ENCODE results near the gene TROAP. TPM values are rescaled to one million over a fixed set of nuclear protein-coding genes. Genes with fewer than 3 reads are reported as not detected.

The TROAP gene
- total RNA-seq, 1 experiment from 2014 or later = 135 TPM

DNA sequence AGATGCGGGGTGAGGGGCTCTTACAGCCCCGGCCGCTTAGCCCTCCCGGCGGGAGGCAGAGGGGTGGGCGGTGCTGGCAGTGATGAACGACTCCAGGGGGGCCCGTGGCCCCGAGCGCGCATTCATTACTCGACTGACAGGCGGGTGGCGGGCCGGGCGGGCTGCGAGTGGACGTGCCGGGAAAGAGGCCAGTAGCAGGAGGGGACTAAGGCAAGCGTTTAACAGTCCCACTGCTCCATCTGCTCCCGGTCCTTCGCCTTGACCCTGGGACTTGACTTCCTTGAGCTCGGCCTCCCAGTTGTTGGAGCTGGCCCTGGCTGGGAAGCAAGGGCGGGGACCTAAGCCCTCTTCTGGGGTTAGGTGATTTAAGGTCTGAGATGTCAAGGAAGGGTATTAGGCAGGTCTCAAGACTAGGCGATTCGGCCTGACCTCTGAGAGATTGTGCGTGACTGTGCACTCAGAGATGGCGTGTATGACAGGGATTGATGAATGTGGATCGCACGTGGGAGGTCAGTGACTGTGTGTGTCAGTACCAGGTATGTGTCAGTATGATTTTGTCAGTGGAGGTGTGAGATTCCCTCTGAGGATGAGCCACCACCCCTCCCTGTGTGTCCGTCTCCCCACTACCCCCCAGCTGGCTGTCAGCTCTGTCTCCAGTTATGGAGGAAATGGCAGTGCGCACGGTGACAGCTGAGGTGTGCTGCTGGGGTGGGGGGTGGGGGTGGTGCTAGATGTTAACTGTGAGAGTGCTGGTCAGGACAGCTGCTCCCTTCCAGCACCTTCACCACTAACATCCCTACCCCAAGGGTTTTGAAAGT is 20.1 kb downstream of the TROAP start:
- no peak for DNase-seq
- no peak overlapping the region for H3K4me3 ChIP-seq (ENCODE audit: low read depth, low read length)
- H3K27me3 Mint-ChIP-seq (ENCODE audit: insufficient read depth, unreplicated experiment) = no peaks in the 10 kb centered on the region
- no peaks in the 10 kb centered on the region for H3K36me3 ChIP-seq (ENCODE audit: control insufficient read depth, insufficient read depth, low read length)
- TF ChIP-seq, protein P1, sequence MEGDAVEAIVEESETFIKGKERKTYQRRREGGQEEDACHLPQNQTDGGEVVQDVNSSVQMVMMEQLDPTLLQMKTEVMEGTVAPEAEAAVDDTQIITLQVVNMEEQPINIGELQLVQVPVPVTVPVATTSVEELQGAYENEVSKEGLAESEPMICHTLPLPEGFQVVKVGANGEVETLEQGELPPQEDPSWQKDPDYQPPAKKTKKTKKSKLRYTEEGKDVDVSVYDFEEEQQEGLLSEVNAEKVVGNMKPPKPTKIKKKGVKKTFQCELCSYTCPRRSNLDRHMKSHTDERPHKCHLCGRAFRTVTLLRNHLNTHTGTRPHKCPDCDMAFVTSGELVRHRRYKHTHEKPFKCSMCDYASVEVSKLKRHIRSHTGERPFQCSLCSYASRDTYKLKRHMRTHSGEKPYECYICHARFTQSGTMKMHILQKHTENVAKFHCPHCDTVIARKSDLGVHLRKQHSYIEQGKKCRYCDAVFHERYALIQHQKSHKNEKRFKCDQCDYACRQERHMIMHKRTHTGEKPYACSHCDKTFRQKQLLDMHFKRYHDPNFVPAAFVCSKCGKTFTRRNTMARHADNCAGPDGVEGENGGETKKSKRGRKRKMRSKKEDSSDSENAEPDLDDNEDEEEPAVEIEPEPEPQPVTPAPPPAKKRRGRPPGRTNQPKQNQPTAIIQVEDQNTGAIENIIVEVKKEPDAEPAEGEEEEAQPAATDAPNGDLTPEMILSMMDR (IDR thresholded peaks at IDR 0.05; ENCODE audit: insufficient read depth in 1 of 2, low read depth in 1 of 2, low read length in 1 of 2, severe bottlenecking in 1 of 2, unreplicated experiment in 1 of 2) = no peak
- H3K4me3 Mint-ChIP-seq (ENCODE audit: unreplicated experiment) = peak overlapping the region; percentile 38
- ChIA-PET POLR2A (no interaction called here), CTCF (interaction anchor here (2.1 to 2.9 kb wide), 3 partner anchors 11 to 46 kb away, joined by 10 to 36 read pairs (median 16); partner anchors contain the start of gene TROAP)
- no peaks in the 10 kb centered on the region for H3K9me3 Mint-ChIP-seq (ENCODE audit: unreplicated experiment)
- H3K9me3 ChIP-seq = no peaks in the 10 kb centered on the region
- H3K27ac Mint-ChIP-seq (ENCODE audit: unreplicated experiment) = no peak overlapping the region
- BruUV-seq (replicated peaks) = no TSS peak
- intact Hi-C loops (cut with micrococcal nuclease; ENCODE audit: unreplicated experiment) = no loop called here
- H3K27me3 ChIP-seq (replicated peaks; ENCODE audit: control insufficient read depth, insufficient read depth, low read length) = no peaks in the 10 kb centered on the region
- peaks cover 6% of the 10 kb centered on the region for H3K4me1 Mint-ChIP-seq (ENCODE audit: low read depth, unreplicated experiment)
- H3K36me3 Mint-ChIP-seq (ENCODE audit: insufficient read depth, unreplicated experiment) = peaks cover 18% of the 10 kb centered on the region
- H3K4me1 ChIP-seq = peaks cover 4% of the 10 kb centered on the region

DNA sequence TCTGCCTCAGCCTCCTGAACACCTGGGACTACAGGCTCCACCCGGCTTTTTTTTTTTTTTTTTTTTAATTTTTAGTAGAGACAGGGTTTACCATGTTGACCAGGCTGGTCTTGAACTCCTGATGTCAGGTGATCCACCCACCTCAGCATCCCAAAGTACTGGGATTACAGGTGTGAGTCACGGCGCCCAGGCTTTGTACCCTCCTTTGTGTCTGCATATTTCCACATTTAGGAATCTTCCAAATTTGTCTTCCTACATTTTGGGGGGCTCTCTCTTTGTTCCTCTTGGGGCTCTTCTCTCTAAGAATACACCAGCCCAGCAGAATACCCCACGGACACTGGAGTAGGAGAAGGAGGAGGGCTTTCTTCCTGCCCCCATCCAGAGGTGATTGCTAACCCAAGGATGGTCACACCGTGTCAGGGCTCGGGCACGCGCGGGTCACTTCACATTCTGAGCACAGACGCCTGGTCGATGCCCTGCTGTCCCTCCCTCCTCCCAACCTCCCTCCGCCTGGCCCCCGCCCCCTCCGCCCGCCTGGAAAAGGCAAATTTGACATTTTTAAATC is 21.5 kb downstream of the TROAP start:
- H3K36me3 ChIP-seq (ENCODE audit: control insufficient read depth, insufficient read depth, low read length) = 0 out of 2 replicates have a peak, but pooled peaks cover 1% of the 10 kb centered on the region

More for the DNA sequence above, 21.5 kb downstream of the TROAP start:
- Mint-ChIP-seq H3K9me3 (ENCODE audit: unreplicated experiment) (no peaks in the 10 kb centered on the region), H3K4me1 (ENCODE audit: low read depth, unreplicated experiment) (peaks cover 12% of the 10 kb centered on the region), H3K27me3 (ENCODE audit: insufficient read depth, unreplicated experiment) (no peaks in the 10 kb centered on the region), H3K4me3 (ENCODE audit: unreplicated experiment) (peak overlapping the region; percentile 90), H3K27ac (ENCODE audit: unreplicated experiment) (no peak overlapping the region), H3K36me3 (ENCODE audit: insufficient read depth, unreplicated experiment) (peaks cover 18% of the 10 kb centered on the region)
- intact Hi-C loops (cut with micrococcal nuclease; ENCODE audit: unreplicated experiment) = no loop called here
- peak in 1 of 2 experiments; percentile 33 for DNase-seq
- TF ChIP-seq, protein P1 (IDR thresholded peaks at IDR 0.05; ENCODE audit: insufficient read depth in 1 of 2, low read depth in 1 of 2, low read length in 1 of 2, severe bottlenecking in 1 of 2, unreplicated experiment in 1 of 2) = no peak
- no peaks in the 10 kb centered on the region for H3K9me3 ChIP-seq
- POLR2A ChIA-PET = no interaction called here
- no peak overlapping the region for H3K4me3 ChIP-seq (ENCODE audit: low read depth, low read length)
- no peaks in the 10 kb centered on the region for H3K27me3 ChIP-seq (replicated peaks; ENCODE audit: control insufficient read depth, insufficient read depth, low read length)
- CTCF ChIA-PET = no interaction called here
- H3K4me1 ChIP-seq = peaks cover 16% of the 10 kb centered on the region
- no TSS peak for BruUV-seq (replicated peaks)
